HG03442 (cell line): ENCODE measurements around the gene TCOF1.

Source experiments
- ATAC-seq: cut with Tn5 transposase; IDR thresholded peaks from one replicate; pipeline ENCODE4 v1.9.1; 2021; ENCODE audit warnings: mild to moderate bottlenecking, moderate library complexity; ENCODE audit not compliant: unreplicated experiment

TCOF1 gene, protein sequence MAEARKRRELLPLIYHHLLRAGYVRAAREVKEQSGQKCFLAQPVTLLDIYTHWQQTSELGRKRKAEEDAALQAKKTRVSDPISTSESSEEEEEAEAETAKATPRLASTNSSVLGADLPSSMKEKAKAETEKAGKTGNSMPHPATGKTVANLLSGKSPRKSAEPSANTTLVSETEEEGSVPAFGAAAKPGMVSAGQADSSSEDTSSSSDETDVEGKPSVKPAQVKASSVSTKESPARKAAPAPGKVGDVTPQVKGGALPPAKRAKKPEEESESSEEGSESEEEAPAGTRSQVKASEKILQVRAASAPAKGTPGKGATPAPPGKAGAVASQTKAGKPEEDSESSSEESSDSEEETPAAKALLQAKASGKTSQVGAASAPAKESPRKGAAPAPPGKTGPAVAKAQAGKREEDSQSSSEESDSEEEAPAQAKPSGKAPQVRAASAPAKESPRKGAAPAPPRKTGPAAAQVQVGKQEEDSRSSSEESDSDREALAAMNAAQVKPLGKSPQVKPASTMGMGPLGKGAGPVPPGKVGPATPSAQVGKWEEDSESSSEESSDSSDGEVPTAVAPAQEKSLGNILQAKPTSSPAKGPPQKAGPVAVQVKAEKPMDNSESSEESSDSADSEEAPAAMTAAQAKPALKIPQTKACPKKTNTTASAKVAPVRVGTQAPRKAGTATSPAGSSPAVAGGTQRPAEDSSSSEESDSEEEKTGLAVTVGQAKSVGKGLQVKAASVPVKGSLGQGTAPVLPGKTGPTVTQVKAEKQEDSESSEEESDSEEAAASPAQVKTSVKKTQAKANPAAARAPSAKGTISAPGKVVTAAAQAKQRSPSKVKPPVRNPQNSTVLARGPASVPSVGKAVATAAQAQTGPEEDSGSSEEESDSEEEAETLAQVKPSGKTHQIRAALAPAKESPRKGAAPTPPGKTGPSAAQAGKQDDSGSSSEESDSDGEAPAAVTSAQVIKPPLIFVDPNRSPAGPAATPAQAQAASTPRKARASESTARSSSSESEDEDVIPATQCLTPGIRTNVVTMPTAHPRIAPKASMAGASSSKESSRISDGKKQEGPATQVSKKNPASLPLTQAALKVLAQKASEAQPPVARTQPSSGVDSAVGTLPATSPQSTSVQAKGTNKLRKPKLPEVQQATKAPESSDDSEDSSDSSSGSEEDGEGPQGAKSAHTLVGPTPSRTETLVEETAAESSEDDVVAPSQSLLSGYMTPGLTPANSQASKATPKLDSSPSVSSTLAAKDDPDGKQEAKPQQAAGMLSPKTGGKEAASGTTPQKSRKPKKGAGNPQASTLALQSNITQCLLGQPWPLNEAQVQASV (N-terminal part only)

DNA sequence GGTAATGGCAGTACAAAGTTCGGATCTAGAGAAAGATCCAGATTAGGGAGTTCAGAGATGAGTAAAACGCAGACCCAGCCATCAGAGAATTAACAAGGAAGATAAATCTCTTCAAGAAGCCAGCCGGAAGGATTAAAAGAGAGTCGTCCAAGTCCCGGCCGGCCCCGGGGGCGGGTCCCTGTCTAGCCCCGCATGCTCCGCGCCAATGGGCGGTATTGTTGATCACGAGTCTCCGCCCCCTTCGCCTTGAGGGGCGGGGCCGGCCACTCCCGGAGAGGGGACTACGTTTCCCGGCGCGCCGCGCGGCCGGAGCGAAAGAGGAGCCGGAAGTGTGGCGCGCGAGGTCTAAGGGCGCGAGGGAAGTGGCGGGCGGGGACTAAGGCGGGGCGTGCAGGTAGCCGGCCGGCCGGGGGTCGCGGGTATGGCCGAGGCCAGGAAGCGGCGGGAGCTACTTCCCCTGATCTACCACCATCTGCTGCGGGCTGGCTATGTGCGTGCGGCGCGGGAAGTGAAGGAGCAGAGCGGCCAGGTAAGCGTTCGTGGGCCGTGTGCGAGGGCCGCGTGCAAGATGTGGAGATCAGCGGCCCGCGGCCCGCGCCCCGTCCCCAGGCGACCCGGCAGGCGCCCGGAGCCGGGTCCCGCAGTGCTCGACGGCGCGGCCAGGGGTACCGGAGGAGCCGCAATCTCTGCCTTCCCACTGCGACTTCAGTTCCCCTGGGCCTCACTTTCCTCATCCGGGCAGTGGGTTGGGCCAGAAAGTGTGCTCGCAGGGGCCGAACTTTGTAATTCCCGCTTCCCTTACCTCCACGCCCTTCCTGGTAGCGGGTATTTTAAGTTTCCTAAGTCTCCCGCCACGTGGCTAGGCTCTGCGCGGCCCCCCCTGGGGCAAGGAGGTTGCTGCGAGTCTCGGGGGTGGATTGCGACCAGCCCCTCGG is at the start of gene TCOF1:
TSS of gene TCOF1 (plus strand) at position 372 of the 935 bp plus-strand sequence. CDS start at position 422, 50 bp downstream.
- peak; percentile 92 for ATAC-seq

DNA sequence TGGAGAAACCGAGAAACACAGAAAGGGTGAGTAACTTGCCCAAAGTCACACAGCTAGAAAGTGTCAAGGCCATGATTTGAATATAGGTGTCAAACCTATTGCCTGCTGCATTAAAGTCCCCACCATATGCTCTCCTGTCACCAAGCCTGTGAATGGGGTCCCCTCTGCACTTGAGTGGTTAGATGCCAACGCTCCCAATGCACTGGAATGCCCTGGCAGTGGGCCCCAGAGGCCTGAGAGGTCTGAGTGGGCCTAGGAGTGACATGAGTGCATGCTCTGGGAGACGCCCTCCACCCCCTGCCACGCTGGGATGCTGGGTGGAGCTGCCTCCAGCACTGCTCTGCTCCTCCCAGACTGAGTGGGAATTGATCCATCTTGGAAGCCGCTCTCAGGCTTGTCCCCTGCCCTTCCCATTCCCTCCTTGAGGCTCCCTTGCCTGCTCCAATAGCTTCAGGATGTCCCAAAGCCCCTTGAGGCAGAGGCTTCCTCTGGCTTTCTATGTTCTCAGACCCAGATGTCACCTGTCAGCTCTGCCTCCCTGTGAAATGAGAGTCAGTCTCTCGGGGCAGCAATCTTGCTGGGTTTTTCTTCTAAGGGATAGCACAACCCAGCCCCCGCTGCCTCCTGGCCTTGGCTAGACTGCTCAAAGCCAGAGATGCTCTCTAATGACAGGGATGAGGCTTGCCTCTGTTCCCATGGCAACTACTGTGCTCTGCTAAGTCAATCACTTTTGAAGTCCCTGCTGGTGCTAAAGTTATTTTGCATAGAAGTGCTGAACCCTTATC is 48.2 kb upstream of the TCOF1 start:
- no peak for ATAC-seq

DNA sequence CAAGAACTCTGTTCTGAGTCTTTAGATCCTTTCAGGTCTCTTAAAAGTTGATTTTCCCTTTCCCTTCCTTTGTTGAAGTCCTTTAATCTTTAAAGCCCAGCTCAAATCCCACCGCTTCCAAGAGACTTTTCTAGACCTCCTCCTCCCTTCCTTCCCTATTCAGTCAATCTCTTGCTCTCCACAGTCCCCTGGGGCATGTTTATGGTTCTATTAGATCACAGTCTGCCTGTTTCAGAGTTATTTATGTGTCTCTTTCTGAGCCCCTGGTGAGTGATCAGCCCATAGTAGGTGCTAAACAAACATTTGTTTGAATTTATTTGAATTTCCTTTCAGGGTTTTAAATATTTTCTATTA is 47.6 kb upstream of the TCOF1 start:
- ATAC-seq, result no peak

DNA sequence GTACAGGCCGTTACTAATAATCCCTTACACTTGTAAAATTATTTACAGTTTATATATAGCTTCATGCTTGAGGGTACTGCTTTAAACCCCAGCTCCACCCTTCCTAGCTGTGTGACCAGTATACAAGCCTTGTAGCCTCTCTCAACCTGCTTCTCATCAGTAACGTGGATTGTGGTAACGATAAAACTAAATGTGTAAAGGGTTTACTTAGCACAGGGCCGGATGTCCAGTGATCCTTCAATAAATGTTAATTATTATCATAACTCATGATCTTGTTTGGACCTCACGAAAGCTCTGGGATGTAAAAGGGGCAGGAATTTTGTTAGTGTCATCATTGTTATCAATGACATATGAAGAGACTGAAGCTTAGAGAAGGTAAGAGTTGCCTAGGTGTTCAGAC is 47.3 kb upstream of the TCOF1 start:
- ATAC-seq, result no peak

DNA sequence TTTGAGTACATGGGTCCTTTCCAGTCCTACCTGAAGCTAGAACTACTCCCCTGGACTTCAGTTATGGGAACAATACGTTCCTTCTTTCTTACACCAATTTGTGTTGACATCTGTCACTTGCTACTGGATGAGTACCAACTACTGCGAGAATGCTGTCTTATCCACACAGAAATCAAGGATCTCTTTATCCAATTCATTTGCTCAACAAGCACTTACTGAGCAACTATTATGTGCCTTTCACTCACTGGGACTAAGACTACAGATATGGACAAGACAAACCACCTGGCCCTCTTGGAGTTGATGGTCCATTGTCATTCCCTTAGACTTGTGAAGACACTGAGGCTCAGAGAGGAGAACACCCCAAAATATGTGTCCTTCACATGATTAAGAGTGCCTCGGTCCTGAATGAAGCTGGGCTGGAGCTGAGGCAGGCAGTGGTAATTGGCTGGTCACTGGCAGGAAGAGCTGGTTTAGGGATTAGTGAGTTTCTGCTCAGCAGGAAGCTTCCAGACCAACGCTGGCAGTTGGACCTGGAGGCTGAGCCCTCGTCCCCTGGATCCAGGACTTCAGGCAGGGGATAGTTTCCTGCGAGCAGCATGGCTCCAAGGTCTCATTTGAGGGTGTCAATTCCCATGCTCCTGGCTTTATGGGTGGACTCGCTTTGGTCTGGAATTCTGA is 46.3 kb upstream of the TCOF1 start:
- ATAC-seq, result no peak

DNA sequence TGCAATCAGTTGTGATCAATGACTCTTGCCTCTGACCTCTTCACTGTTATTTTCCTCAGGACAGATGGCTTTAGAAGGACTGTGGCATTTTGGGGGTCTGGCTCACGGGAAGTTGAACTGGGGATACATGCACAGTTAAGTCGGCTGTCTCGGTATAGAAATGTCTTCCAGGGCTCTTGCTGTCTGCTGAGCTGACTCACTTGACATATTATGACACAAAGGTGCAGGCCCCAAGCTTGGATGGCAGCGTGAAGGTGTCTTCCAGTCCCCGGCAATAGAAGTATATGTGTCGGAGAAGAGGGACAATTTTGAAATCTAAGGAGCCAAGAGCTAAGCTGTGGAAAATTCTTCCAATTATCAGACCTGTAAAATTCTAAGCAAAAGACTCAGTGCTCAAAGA is 45.0 kb upstream of the TCOF1 start:
- ATAC-seq, result no peak

DNA sequence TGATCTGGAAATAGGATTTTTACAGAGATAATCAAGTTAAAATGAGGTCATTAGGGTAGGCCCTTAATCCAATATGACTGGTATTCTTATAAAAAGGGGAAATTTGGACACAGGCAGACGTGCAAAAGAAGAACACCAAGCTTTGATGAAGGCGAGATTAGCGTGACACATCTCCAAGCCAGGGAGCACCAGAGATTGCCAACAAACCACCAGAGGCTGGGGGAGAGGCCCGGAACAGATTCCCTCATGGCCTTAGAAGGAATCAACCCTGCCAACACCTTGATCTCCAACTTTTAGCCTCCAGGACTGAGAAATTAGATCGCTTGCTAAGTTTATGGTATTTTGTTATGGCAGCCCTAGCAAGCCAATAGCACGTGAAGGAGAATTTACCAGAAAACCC is 44.0 kb upstream of the TCOF1 start:
- ATAC-seq, result no peak

DNA sequence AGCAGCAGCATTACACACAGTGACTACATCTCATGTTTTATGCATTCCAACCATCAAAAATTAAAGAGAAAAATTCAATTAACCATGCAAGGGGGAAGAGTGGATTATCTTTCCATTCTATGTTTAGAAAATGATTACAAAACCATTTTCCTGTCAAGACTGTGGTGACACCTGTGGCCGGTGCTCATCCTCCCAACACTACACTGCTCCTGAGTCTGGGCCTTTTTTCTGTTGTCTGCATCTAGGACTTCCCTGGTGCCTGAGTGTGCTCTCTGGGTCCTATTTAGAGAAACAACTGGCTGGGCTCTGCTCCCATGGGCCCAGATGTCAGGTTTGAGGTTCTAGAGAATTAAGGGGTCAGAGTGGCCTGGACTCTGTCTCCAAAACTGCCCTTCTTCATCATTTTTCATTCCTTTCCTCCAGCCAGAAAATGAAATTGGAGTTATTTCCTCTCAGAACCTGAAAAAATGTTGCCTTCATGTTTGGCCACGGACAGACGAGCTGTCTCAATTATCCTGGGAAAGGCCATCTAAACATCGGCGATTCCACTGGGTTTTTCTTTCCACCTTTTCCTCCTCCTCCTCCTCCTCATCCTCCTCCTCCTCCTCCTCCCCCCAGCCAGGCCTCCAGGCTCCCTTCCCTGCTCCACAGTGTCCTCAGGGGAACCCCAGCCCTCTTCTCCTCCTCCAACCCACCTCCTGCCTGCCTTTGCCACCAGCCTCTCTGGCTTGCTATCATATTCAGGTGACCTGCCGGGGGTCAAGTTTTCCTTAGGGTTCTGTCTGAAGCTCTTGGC is 43.4 kb upstream of the TCOF1 start:
- no peak for ATAC-seq

DNA sequence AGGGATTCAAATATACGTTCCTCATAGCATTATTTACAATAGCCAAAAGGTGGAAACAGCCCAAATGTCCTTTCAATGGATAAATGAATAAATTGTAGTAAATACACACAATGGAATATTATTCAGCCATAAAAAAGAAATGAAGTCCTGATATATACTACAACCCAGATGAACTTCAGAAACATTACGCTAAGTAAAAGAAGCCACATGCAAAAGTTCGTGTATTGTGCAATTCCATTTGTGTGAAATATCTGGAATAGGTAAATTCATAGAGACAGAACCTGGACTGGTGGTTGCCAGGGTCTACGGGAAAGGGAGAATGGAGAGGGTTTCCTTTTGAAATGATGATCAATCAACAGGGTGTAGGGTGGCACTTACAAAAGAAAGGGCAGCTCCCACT is 42.3 kb upstream of the TCOF1 start:
- ATAC-seq, result no peak

DNA sequence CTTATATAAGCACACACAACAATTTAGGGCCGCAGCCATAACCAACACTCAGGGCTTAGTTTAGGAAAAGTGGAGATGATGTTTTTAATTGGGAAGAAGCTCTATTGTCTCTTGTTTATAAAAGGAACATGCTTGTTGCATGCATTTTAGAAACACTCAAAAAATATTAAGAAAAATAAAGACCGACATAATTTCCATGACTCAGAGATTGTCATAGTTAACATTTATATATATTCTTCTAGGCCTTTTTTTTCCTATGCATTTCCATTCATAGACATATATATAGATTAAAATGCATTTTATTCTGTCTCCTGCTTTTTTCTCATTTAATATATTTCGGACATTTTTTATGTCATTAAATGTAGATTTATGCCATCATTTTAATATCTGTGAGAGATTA is 41.2 kb upstream of the TCOF1 start:
- no peak for ATAC-seq

DNA sequence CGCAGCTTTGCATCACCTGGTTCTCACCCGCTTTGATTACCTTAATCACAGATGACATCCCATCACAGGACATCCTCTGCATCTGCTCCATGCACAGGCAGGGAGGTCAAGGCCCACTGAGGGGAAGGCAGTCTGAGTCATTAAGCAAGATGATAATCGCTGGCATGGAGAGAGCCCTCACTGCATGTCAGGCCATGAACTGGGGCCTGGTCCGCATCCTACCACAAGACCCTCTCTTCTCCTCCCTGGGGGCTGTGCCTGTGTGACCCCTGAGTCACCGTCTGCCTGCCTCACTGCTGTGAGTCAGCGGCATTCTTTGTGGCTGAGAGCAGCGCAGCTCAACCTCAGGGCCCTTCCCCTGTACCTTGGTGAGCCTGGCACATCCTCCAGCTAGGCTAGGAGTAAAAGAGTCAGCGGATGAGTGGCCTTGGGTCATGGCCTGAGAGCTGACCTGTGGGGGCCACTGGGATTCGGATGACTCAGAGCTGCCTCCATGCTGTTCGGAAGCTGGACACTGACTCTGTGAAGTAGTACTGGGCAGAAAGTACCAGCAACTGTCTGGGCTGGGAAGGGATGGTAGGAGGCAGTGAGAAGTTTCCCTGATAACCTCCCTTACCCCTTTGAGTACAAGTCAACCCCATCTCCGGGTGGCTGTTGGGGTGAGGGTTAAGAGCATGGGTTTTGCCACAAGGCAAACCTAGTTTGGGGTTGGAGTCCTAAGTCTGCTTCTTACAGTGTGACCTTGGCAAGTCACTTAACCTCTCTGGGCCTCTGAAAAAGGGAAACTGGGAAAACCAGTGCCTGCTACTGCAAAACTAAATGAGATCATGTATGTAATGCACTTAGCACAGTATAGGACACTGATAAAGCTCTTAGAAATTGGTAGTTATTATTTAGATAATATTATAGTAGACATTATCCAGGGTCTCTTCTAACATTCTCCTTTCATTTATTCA is 40.2 kb upstream of the TCOF1 start:
- peak; percentile 50 for ATAC-seq

DNA sequence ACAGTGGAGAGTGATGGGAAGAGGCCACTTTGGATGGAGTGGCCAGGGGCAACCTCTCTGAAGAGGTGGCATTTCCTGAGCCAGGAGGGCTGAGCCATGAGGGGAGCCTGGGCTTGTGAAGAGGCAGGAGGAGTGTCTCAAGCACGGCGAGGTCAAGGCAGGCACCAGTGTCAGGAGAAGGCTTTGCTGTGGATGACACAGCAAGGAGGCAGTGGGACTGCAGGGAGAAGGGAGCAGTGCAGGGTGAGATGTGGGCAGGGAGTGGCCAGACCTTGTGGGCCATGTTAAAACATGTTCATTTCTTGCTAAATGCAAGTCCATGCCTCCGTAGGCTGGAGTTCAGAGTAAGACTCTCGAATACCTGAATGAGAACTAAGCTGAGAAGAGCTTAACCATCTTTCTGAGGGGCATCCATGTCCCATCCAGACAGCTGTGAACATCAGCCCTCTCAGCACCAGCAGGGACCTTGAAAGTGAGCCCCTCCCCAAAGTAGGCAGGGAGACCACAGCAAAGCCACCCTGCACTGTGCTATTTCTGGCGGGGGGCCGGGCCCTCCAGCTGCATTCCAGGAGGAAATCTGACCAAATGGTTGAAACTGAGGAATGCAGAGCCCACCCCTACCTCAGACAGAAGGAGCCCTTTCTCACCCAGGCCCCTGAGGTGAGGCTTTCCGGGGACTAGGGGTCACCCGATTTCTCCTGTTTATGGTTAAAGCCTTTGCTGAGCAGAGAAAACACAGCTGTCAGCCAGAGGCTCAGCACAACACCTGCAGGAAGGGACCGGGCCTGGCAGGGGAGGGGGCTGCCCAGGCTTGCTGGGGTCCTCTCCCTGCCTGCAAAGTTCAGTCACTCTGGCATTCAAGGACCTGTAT is 38.6 kb upstream of the TCOF1 start:
- ATAC-seq, result no peak

DNA sequence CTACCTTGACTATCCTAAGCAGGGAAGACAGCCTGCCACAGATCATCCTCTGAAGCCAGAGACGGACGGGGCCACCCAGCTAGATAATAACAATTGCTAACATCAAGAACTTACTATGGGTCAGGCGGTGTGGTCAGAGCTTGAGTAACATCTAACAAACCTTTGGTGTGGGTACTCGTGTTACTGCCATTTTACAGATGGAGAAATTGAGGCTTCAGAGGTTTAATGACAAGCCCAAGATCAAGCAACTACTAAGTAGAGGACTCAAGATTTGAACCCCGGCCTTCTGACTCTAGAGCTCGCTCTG is 38.1 kb upstream of the TCOF1 start:
- ATAC-seq, result no peak

DNA sequence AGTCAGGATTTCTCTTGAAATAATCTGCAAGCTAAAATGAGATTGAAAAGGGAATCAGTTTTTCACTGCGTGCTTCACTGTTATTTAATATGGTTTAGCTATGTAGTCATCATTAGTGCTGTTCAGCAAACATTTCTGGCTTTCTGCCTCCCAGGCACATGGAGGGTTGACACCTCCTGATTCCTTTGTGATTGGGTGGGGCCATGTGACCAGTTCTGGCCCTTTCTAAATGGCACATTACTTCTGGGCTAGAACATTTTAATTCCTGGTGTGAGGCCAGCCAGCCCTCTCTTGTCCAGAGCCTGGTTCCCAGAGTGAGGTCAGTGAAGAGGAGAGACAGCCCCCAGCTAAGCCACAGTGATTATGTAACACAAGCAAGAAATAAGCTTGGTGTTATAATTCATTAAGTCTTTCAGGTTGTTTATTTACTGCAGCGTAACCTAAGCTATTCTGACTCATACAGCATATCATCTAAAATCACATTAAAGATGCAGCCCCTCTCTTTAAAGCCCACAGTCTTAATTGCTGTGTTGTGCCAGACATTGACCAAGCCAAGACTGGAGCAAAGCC is 37.4 kb upstream of the TCOF1 start:
- no peak for ATAC-seq

DNA sequence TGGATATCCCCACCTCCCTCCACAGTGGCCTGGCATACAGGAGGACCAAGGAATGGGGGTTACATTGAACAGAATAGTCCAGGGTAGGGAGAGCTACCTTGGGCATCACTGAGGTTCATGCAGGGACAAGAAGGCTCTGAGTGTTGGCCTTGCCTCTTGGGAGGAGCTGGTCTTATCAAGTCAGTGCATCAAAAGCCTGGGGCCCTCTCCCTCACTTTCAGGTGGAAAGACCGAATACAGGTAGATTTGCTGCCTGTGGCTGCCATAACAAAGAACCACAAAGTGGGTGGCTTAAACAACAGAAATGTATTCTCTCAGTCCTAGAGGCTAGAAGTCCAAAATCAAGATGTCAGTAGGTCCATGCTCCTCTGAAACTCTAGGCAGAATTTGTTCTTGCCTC is 36.3 kb upstream of the TCOF1 start:
- no peak for ATAC-seq

DNA sequence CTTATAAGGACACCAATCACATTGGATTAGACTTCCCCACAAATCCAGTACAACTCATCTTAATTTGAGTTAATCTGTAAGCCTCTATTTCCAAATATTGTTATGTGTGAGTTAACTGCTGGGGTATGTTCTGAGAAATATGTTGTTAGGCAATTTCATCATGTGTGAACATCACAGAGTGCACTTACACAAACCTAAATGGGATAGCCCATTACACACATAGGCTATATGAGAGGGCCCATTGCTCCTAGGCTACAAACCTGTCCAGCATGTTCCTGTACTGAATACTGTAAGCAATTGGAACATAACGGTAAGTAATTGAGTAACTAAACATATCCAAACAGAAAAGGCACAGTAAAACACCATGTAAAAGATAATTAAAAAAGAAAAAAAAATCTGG is 35.7 kb upstream of the TCOF1 start:
- no peak for ATAC-seq
